ENCODE measurements around the gene TRPC4.

The TRPC4 gene

DNA sequence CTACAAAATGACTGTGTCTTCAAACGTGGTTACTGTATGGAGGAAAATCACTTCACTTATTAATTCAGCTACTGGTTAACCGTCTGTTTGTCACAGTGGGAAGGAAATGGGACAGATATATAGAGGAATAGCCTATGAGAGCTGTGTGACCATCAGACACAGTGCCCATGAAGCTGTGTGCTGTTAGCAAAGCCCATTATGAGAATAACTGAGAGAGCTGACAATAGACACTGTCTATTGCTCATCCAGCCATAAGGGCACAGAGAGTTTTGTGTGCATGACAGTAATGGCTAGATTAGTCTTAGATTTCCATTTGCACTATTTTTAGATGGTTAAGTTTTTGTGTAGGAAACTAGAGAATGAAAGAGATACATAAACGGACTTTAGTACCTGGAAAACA is 206.9 kb downstream of the TRPC4 start:
- Histone ChIP-seq H3K79me2 (ENCODE audit: low read length) (no peaks in the 10 kb centered on the region), H3K9me3 (replicated peaks; ENCODE audit: insufficient read depth, low read length) (no peaks in the 10 kb centered on the region), H3K4me2 (ENCODE audit: low read depth, low read length) (no peak overlapping the region), H3K9me2 (replicated peaks; ENCODE audit: insufficient read depth, low read length) (no peaks in the 10 kb centered on the region), H3K36me3 (replicated peaks; ENCODE audit: insufficient read depth, low read length) (no peaks in the 10 kb centered on the region), H3K4me3 (ENCODE audit: low read length) (no peak overlapping the region), H4K20me1 (ENCODE audit: insufficient read depth, low read length) (no peaks in the 10 kb centered on the region), H3K27me3 (replicated peaks; ENCODE audit: insufficient read depth, low read length) (no peaks in the 10 kb centered on the region), H3F3A (ENCODE audit: insufficient read depth, low read length) (no peaks in the 10 kb centered on the region), H3K4me1 (ENCODE audit: low read length) (no peaks in the 10 kb centered on the region), H3K9ac (ENCODE audit: low read length) (no peak overlapping the region), H3K27ac (ENCODE audit: low read length) (no peak overlapping the region), H2AFZ (ENCODE audit: low read length) (no peak overlapping the region)
- TF ChIP-seq EZH2phosphoT487 (IDR thresholded peaks at IDR 0.05; ENCODE audit: low read length) (no peak), EZH2 (optimal IDR thresholded peaks at IDR 0.05; ENCODE audit: low read depth, low read length) (no peak)
- DNase-seq = no peak

DNA sequence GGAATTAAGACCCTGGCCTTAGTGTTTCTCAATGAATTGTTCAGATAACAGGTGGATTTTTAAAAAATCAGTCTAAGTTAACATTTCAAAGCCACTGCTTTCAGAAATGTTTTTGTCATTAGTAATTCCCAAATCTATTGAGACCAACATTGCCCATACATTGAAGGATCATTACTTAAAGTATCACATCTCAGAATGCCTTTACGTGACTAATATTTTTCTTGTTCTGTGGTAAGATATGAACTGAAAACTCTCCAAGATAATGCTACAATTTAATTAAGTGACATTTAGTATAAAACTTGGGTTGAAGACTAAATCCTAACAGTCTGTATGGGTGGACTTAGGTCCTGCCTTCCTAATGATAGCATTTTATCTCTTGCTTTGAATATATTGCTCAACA is 211.6 kb downstream of the TRPC4 start:
- no peaks in the 10 kb centered on the region for H3K9me3 ChIP-seq (replicated peaks; ENCODE audit: insufficient read depth, low read length)
- no peak overlapping the region for H2AFZ ChIP-seq (ENCODE audit: low read length)
- H3K9ac ChIP-seq (ENCODE audit: low read length) = no peak overlapping the region
- H3K27me3 ChIP-seq (replicated peaks; ENCODE audit: insufficient read depth, low read length) = no peaks in the 10 kb centered on the region
- H3K9me2 ChIP-seq (replicated peaks; ENCODE audit: insufficient read depth, low read length) = no peaks in the 10 kb centered on the region
- no peaks in the 10 kb centered on the region for H3K36me3 ChIP-seq (replicated peaks; ENCODE audit: insufficient read depth, low read length)
- no peak for TF ChIP-seq EZH2phosphoT487 (IDR thresholded peaks at IDR 0.05; ENCODE audit: low read length)
- TF ChIP-seq EZH2 (optimal IDR thresholded peaks at IDR 0.05; ENCODE audit: low read depth, low read length) = no peak
- TF ChIP-seq, protein P1, sequence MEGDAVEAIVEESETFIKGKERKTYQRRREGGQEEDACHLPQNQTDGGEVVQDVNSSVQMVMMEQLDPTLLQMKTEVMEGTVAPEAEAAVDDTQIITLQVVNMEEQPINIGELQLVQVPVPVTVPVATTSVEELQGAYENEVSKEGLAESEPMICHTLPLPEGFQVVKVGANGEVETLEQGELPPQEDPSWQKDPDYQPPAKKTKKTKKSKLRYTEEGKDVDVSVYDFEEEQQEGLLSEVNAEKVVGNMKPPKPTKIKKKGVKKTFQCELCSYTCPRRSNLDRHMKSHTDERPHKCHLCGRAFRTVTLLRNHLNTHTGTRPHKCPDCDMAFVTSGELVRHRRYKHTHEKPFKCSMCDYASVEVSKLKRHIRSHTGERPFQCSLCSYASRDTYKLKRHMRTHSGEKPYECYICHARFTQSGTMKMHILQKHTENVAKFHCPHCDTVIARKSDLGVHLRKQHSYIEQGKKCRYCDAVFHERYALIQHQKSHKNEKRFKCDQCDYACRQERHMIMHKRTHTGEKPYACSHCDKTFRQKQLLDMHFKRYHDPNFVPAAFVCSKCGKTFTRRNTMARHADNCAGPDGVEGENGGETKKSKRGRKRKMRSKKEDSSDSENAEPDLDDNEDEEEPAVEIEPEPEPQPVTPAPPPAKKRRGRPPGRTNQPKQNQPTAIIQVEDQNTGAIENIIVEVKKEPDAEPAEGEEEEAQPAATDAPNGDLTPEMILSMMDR (IDR thresholded peaks at IDR 0.05; ENCODE audit: low read length) = no peak
- no peaks in the 10 kb centered on the region for H4K20me1 ChIP-seq (ENCODE audit: insufficient read depth, low read length)
- H3K4me1 ChIP-seq (ENCODE audit: low read length) = no peaks in the 10 kb centered on the region
- H3K4me3 ChIP-seq (ENCODE audit: low read length) = no peak overlapping the region
- no peak for DNase-seq
- H3F3A ChIP-seq (ENCODE audit: insufficient read depth, low read length) = no peaks in the 10 kb centered on the region
- H3K79me2 ChIP-seq (ENCODE audit: low read length) = no peaks in the 10 kb centered on the region
- no peak overlapping the region for H3K27ac ChIP-seq (ENCODE audit: low read length)
- no peak overlapping the region for H3K4me2 ChIP-seq (ENCODE audit: low read depth, low read length)

- H3K4me2 ChIP-seq (ENCODE audit: low read depth, low read length) = no peak overlapping the region
- TF ChIP-seq EZH2phosphoT487 (IDR thresholded peaks at IDR 0.05; ENCODE audit: low read length) (no peak), EZH2 (optimal IDR thresholded peaks at IDR 0.05; ENCODE audit: low read depth, low read length) (no peak)
- TF ChIP-seq, protein P1 (IDR thresholded peaks at IDR 0.05; ENCODE audit: low read length) = no peak
- H3K9ac ChIP-seq (ENCODE audit: low read length) = no peak overlapping the region
- H2AFZ ChIP-seq (ENCODE audit: low read length) = no peak overlapping the region
- H3K79me2 ChIP-seq (ENCODE audit: low read length) = no peaks in the 10 kb centered on the region
- H3K36me3 ChIP-seq (replicated peaks; ENCODE audit: insufficient read depth, low read length) = no peaks in the 10 kb centered on the region
- no peak overlapping the region for H3K4me3 ChIP-seq (ENCODE audit: low read length)
- DNase-seq = no peak
- H3F3A ChIP-seq (ENCODE audit: insufficient read depth, low read length) = no peaks in the 10 kb centered on the region
- H4K20me1 ChIP-seq (ENCODE audit: insufficient read depth, low read length) = no peaks in the 10 kb centered on the region
- no peaks in the 10 kb centered on the region for H3K9me2 ChIP-seq (replicated peaks; ENCODE audit: insufficient read depth, low read length)
- no peaks in the 10 kb centered on the region for H3K4me1 ChIP-seq (ENCODE audit: low read length)
- no peak overlapping the region for H3K27ac ChIP-seq (ENCODE audit: low read length)
- no peaks in the 10 kb centered on the region for H3K27me3 ChIP-seq (replicated peaks; ENCODE audit: insufficient read depth, low read length)
- no peaks in the 10 kb centered on the region for H3K9me3 ChIP-seq (replicated peaks; ENCODE audit: insufficient read depth, low read length)
Observed at GRCh38 chr13:37657134-37657533, 212.4 kb downstream of the TRPC4 start.

DNA sequence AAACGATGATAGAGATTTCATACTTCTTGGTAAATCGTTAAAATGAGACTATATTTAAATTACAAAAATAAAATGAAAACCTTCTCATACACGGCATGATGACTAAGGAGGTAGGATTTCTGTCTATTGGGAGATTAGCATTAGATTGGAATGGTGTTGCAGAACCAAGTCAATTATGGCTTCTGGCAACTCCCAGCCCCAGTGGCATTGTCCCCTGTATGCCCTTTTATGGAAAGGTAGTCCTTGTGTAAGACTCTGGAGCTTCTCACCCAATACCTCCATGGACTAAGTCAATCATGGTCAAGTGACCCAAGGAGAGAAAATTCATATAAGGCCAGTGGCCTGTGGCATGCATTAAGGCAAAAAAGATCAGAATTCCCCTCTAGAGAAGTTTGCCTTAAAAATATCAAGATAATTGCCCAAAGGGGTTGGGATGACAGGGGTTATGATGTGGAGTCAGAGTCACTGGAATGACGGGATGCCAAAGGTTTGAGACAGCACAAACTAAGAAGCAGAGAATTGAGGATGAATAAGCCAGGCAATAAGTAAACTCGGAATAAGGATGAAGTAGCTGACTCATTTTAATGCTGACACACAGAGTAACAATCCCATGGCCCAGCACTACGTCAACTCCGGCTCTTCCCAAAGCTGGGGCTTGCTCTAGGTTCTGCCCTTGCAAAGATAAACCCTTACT is 213.2 kb downstream of the TRPC4 start:
- Histone ChIP-seq H2AFZ (ENCODE audit: low read length) (no peak overlapping the region), H3K79me2 (ENCODE audit: low read length) (no peaks in the 10 kb centered on the region), H3K27ac (ENCODE audit: low read length) (no peak overlapping the region), H3K9me3 (replicated peaks; ENCODE audit: insufficient read depth, low read length) (no peaks in the 10 kb centered on the region), H3F3A (ENCODE audit: insufficient read depth, low read length) (no peaks in the 10 kb centered on the region), H3K4me3 (ENCODE audit: low read length) (no peak overlapping the region), H3K4me2 (ENCODE audit: low read depth, low read length) (no peak overlapping the region), H3K9ac (ENCODE audit: low read length) (no peak overlapping the region), H3K36me3 (replicated peaks; ENCODE audit: insufficient read depth, low read length) (no peaks in the 10 kb centered on the region), H3K9me2 (replicated peaks; ENCODE audit: insufficient read depth, low read length) (no peaks in the 10 kb centered on the region), H4K20me1 (ENCODE audit: insufficient read depth, low read length) (no peaks in the 10 kb centered on the region), H3K27me3 (replicated peaks; ENCODE audit: insufficient read depth, low read length) (no peaks in the 10 kb centered on the region), H3K4me1 (ENCODE audit: low read length) (no peaks in the 10 kb centered on the region)
- TF ChIP-seq, protein P1 (IDR thresholded peaks at IDR 0.05; ENCODE audit: low read length) = no peak
- TF ChIP-seq EZH2phosphoT487 (IDR thresholded peaks at IDR 0.05; ENCODE audit: low read length) = no peak
- DNase-seq = no peak

All from MM.1S (cell line).